ACC112 (cell line): ENCODE data around the gene FAM118A.

Source experiments
- H2AFZ ChIP-seq: fragments of 200-600 bp; sonication (generic); one replicate; pipeline ENCODE4 v1.6.0; 2017; ENCODE audit warnings: antibody characterized with exemption, low read length; ENCODE audit not compliant: unreplicated experiment
- H3K27ac ChIP-seq: fragments of 200-600 bp; sonication (generic); 2 replicates; pipeline ENCODE4 v1.5.1; 2014; ENCODE audit warnings: low read depth, mild to moderate bottlenecking, antibody characterized with exemption, low read length, moderate library complexity
- H3K27me3 ChIP-seq: fragments of 200-600 bp; sonication (generic); 2 replicates; pipeline ENCODE4 v1.6.1; 2014; ENCODE audit warnings: mild to moderate bottlenecking, antibody characterized with exemption, low read length, moderate library complexity, mixed read lengths; ENCODE audit not compliant: insufficient read depth
- H3K36me3 ChIP-seq: fragments of 200-600 bp; sonication (generic); 2 replicates; pipeline ENCODE4 v1.6.1; 2016; ENCODE audit warnings: mild to moderate bottlenecking, antibody characterized with exemption, low read length, moderate library complexity, mixed read lengths; ENCODE audit not compliant: insufficient read depth
- H3K4me1 ChIP-seq: fragments of 200-600 bp; sonication (generic); one replicate; pipeline ENCODE4 v1.6.1; 2016; ENCODE audit warnings: low read length, mixed read lengths; ENCODE audit not compliant: insufficient read depth, unreplicated experiment, control insufficient read depth
- H3K4me3 ChIP-seq: fragments of 200-600 bp; sonication (generic); 2 replicates; pipeline ENCODE4 v1.5.1; 2014; ENCODE audit warnings: mild to moderate bottlenecking, low read depth, low read length
- H3K79me2 ChIP-seq: fragments of 200-600 bp; sonication (generic); one replicate; pipeline ENCODE4 v1.6.0; 2016; ENCODE audit warnings: low read length; ENCODE audit not compliant: control insufficient read depth, unreplicated experiment, insufficient read depth

The FAM118A gene

DNA sequence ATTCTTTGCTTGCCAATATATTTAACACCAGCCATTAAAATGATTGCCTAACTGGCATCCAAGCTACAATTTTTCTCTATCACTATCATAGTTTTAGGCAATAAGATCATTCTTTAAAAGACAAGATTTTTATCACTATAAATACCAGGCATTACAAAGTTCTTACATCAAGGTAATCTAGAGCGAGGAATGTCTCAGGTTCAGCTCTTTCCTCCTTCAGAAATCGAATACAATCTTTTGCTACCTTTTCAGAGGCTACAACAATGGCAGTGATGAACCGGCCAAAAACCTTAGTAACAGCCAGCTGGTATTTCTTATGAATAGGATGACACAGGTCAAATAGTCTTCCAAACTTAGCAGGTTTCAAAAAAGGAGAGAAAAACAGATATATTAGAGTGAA, 79.8 kb downstream of the FAM118A start:
- Histone ChIP-seq H2AFZ (no peak overlapping the region), H3K27me3 (no peaks in the 10 kb centered on the region), H3K27ac (no peak overlapping the region), H3K4me3 (no peak overlapping the region), H3K4me1 (no peaks in the 10 kb centered on the region), H3K36me3 (no peaks in the 10 kb centered on the region), H3K79me2 (no peaks in the 10 kb centered on the region)
